Natural killer cell (primary cell): ENCODE results near the gene APLF. TPM values are rescaled to one million over a fixed set of nuclear protein-coding genes. Genes with fewer than 3 reads are reported as not detected.

Experiments
- ATAC-seq, 3 donors: fragments of 150-1000 bp in 2 of 3; fragments of 200-7000 bp in 1 of 3; cut with Tn5 transposase; 1 replicate in 1 of 3; 2 replicates in 2 of 3; pipeline ENCODE4 v1.10.0; 2021; ENCODE audit warnings: mild to moderate bottlenecking in 2 of 3, moderate library complexity in 2 of 3
- DNase-seq, 2 donors: peaks; one replicate each; pipeline versions ENCODE4 v3.0.0 to v3.0.0-alpha.2; 2013 to 2021; ENCODE audit warnings: mixed read lengths in 1 of 2
- H3K27ac ChIP-seq: one replicate; pipeline ENCODE4 v1.5.1; 2013; ENCODE audit warnings: mild to moderate bottlenecking, low read length
- H3K27me3 ChIP-seq: one replicate; pipeline ENCODE4 v1.6.1; 2013; ENCODE audit warnings: low read length; ENCODE audit not compliant: control insufficient read depth, insufficient read depth
- H3K36me3 ChIP-seq: one replicate; pipeline ENCODE4 v1.6.1; 2013; ENCODE audit warnings: low read length; ENCODE audit not compliant: control insufficient read depth, insufficient read depth
- H3K4me1 ChIP-seq: one replicate; pipeline ENCODE4 v1.6.1; 2013; ENCODE audit warnings: low read length; ENCODE audit not compliant: control insufficient read depth, insufficient read depth
- H3K4me3 ChIP-seq: one replicate; pipeline ENCODE4 v1.5.1; 2013; ENCODE audit warnings: low read length
- H3K9me3 ChIP-seq: one replicate; pipeline ENCODE4 v1.6.1; 2013; ENCODE audit warnings: low read length; ENCODE audit not compliant: control insufficient read depth, insufficient read depth
- H3K27ac Mint-ChIP-seq, 2 donors: one replicate each; pipeline ENCODE4 v1.8.0; 2022; ENCODE audit warnings: mild to moderate bottlenecking in 2 of 2, mixed read lengths in 2 of 2, moderate library complexity in 1 of 2
- H3K27me3 Mint-ChIP-seq, 2 donors: one replicate each; pipeline ENCODE4 v1.8.0; 2022; ENCODE audit warnings: low read depth in 2 of 2, mixed read lengths in 2 of 2
- H3K36me3 Mint-ChIP-seq: one replicate; pipeline ENCODE4 v1.8.0; 2022; ENCODE audit warnings: mixed read lengths
- H3K4me1 Mint-ChIP-seq, 2 donors: one replicate each; pipeline ENCODE4 v1.8.0; 2022; ENCODE audit warnings: mixed read lengths in 2 of 2
- H3K4me3 Mint-ChIP-seq: one replicate; pipeline ENCODE4 v1.8.0; 2022; ENCODE audit warnings: mild to moderate bottlenecking, moderate library complexity, mixed read lengths
- H3K9me3 Mint-ChIP-seq, 2 donors: one replicate each; pipeline ENCODE4 v1.8.0; 2022; ENCODE audit warnings: mixed read lengths in 2 of 2
- WGBS: methylation state at CpG from one replicate; pipeline ENCODE4 v1.1.7; 2013; ENCODE audit warnings: missing lambda C conversion rate; ENCODE audit not compliant: insufficient coverage; 5-methylcytosine and 5-hydroxymethylcytosine counted together
- intact Hi-C: fragments of 100-400 bp; cut with micrococcal nuclease; formaldehyde crosslinking; loops from one replicate; pipeline ENCODE4 v1.14.2; 2022
- total RNA-seq, 4 donors: library from RNA; stranded (reverse); fragments of 120-200 nt in 1 of 4; gene quantifications; one replicate each; pipeline versions ENCODE4 v1.2.3 to v1.2.4, GENCODE V29; 2013 to 2022
- TF ChIP-seq, protein P1 (sequence below): fragments of 200-600 bp; IDR thresholded peaks from one replicate; pipeline ENCODE4 v1.8.0; 2022; ENCODE audit warnings: antibody characterized with exemption

APLF gene
- total RNA-seq, 3 donors from 2014 or later (not counting 1 experiment from before 2014, with no cell fraction given): 2.2 to 4.3 (median 3.8) TPM

DNA sequence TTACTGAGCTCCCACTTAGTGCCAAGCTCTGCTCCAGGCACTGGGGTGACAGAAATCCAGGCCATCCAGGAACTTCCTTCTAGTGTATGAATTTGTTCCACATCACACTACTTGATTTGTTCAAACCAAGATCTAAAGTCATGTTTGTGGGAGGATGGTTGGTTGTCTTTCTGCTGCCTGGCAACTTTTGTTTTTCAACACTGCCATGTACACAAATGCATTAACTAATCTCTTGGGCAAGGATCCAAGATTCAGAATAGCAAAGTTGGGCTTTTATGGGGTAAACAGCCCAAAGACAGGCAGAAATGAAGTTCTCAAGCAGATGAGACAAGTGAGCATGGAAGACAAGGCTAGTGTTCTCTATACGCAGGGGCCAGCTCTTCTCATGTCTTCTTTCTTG is 122.6 kb downstream of the APLF start:
- ATAC-seq: no peak
- intact Hi-C loops: no loop called here

DNA sequence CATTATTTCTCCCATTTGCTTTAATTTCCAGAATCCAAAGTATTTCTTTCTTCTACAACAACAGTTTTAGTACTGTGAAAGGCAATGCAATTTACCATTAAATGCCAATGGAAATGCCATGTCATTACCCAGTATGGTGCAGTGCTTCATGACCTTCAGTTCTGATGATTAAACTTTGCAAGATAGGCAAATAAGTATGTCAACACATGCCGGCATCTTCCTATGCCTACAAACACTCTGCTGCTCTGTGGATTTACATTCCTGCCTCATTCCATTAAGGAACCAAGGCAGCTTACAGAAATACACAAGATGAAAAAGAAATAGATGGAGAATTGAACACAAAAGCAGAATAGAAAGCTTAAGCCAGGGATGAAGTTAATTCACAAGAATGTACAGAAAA is 123.3 kb downstream of the APLF start:
- Histone ChIP-seq H3K9me3 (no peaks in the 10 kb centered on the region), H3K27ac (no peak overlapping the region), H3K4me1 (no peaks in the 10 kb centered on the region), H3K27me3 (no peaks in the 10 kb centered on the region), H3K4me3 (no peak overlapping the region), H3K36me3 (no peaks in the 10 kb centered on the region)
- intact Hi-C loops: no loop called here
- H3K4me1 Mint-ChIP-seq: peaks cover 6 to 13% of the 10 kb centered on the region in 2 donors
- DNase-seq (no peak), ATAC-seq (no peak)
- H3K9me3 Mint-ChIP-seq: no peaks in the 10 kb centered on the region
- no peak overlapping the region for H3K27ac Mint-ChIP-seq
- peaks cover 0 to 6% of the 10 kb centered on the region in 2 donors for H3K27me3 Mint-ChIP-seq
- no peak overlapping the region for H3K4me3 Mint-ChIP-seq
- 86% methylated on average over 1 of the region's 1 CpG for WGBS
- TF ChIP-seq, protein P1, sequence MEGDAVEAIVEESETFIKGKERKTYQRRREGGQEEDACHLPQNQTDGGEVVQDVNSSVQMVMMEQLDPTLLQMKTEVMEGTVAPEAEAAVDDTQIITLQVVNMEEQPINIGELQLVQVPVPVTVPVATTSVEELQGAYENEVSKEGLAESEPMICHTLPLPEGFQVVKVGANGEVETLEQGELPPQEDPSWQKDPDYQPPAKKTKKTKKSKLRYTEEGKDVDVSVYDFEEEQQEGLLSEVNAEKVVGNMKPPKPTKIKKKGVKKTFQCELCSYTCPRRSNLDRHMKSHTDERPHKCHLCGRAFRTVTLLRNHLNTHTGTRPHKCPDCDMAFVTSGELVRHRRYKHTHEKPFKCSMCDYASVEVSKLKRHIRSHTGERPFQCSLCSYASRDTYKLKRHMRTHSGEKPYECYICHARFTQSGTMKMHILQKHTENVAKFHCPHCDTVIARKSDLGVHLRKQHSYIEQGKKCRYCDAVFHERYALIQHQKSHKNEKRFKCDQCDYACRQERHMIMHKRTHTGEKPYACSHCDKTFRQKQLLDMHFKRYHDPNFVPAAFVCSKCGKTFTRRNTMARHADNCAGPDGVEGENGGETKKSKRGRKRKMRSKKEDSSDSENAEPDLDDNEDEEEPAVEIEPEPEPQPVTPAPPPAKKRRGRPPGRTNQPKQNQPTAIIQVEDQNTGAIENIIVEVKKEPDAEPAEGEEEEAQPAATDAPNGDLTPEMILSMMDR: no peak
- H3K36me3 Mint-ChIP-seq: no peaks in the 10 kb centered on the region

More for the DNA sequence above, 122.6 kb downstream of the APLF start:
- Histone ChIP-seq H3K36me3 (no peaks in the 10 kb centered on the region), H3K4me1 (no peaks in the 10 kb centered on the region), H3K4me3 (no peak overlapping the region), H3K27ac (no peak overlapping the region), H3K9me3 (no peaks in the 10 kb centered on the region), H3K27me3 (no peaks in the 10 kb centered on the region)
- Mint-ChIP-seq H3K27ac (no peak overlapping the region), H3K36me3 (no peaks in the 10 kb centered on the region), H3K27me3 (peaks cover 0 to 6% of the 10 kb centered on the region in 2 donors), H3K9me3 (no peaks in the 10 kb centered on the region), H3K4me1 (peaks cover 1 to 8% of the 10 kb centered on the region in 2 donors), H3K4me3 (no peak overlapping the region)
- TF ChIP-seq, protein P1: no peak
- WGBS: 97% methylated on average over 1 of the region's 1 CpG
- no peak for DNase-seq

DNA sequence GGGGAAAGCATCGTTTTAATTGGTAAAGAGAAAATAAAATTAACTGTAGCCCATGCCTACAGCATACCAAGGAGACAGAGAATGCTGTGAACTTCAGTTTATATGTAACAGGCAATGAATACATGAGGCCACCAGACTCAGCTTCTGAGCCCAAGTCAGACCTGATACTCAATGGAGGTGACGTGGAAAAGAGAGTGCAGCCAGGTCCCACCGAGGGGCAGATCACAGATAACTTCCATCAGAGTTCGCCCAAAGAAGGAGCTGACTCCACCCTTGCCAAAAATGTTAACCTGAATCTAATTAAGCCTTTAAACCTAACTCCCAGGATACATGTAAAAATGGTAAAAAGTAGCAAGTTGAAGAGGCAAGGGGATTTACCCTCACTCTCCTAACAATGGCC is 123.8 kb downstream of the APLF start:
- H3K4me1 Mint-ChIP-seq: peaks cover 6 to 13% of the 10 kb centered on the region in 2 donors
- H3K4me3 ChIP-seq: no peak overlapping the region

More for the DNA sequence above, 123.8 kb downstream of the APLF start:
- intact Hi-C loops: no loop called here
- no peaks in the 10 kb centered on the region for H3K4me1 ChIP-seq
- H3K27ac Mint-ChIP-seq: no peak overlapping the region
- DNase-seq: no peak
- no peak overlapping the region for H3K27ac ChIP-seq
- H3K36me3 Mint-ChIP-seq: no peaks in the 10 kb centered on the region
- 89% methylated on average over 3 of the region's 4 CpGs for WGBS
- ATAC-seq: no peak
- no peaks in the 10 kb centered on the region for H3K27me3 ChIP-seq
- H3K27me3 Mint-ChIP-seq: peaks cover 0 to 6% of the 10 kb centered on the region in 2 donors
- no peaks in the 10 kb centered on the region for H3K9me3 Mint-ChIP-seq
- TF ChIP-seq, protein P1: no peak
- no peak overlapping the region for H3K4me3 Mint-ChIP-seq
- no peaks in the 10 kb centered on the region for H3K36me3 ChIP-seq
- no peaks in the 10 kb centered on the region for H3K9me3 ChIP-seq
